C4-2B (cell line): Measurements from ENCODE around the gene XAF1.

Source experiments
- CTCF ChIP-seq: fragments of 450-650 bp; conservative IDR thresholded peaks from 2 replicates; pipeline ENCODE4 v1.5.1; 2017; ENCODE audit warnings: mild to moderate bottlenecking
- ZFX ChIP-seq: fragments of 450-650 bp; IDR thresholded peaks from 2 replicates; pipeline ENCODE4 v1.6.1; 2017

- TF ChIP-seq CTCF, result no peak
- no peak for TF ChIP-seq ZFX
Observed at GRCh38 chr17:6711081-6711674, 44.7 kb upstream of the XAF1 start.
